HG02678 (cell line): ENCODE results near the gene GRM4.

Experiments
- ATAC-seq: cut with Tn5 transposase; IDR thresholded peaks from one replicate; pipeline ENCODE4 v1.9.1; 2021; ENCODE audit warnings: mild to moderate bottlenecking, moderate library complexity; ENCODE audit not compliant: unreplicated experiment

GRM4 gene

GRCh38 chr6:34065466-34066217 is 80.2 kb downstream of the GRM4 start:
- no peak for ATAC-seq

GRCh38 chr6:34064675-34065074 is 81.2 kb downstream of the GRM4 start:
- no peak for ATAC-seq

DNA sequence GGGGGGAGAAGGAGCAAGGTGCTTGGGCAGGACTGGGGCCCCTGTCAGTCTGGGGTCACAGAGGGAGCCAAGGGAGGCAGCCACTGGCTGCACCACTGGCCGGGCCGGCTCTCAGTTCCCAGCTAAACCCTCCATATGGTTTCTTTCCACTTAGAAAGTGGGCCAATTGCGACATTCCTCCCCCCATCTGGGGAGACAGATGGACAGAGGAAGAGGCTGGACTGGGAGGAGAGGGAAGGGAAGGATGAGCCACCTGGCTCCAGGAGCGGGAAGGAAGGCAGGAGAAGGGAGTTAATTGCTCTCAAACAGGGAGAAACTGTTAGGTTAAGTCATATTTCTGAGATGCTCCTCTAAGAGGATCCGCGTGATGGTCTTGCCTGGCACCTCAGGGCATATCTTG is 82.2 kb downstream of the GRM4 start:
- ATAC-seq, result no peak

DNA sequence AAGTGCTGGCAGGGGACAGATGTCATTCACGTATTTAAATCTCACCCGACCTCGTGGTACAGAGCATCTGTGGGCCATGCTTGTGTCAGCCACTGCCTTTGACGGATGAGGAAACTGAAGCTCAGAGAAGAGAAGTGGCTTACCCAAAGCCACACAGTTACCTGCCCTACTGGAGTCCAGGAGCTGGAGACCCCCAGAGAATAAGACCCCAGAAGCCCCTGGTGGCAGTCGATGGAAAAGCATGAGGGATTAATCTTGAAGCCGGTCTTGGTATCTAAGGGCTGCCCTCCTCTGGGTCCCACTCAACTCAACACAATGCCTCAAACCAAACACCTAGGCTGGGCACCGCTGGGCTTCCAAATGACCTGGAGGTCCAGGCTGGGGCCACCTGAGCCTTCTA is 83.1 kb downstream of the GRM4 start:
- no peak for ATAC-seq

DNA sequence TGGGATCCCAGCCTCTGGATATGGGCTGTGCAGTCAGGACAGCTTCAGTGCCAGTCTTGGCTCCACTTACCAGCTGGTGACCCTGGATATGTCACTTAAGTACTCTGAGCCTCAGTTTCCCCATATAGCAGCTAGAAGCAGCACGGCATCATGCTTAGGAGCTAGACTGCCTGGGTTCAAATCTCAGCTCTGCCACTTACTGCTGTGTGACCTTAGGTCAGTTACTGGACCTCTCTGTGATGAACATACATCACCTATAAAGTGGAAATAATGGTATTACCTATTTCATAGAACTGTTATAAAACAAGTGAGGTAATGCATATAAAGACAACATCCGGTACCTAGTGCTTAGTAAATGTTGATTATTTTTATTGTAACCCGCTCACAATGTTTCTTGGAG is 83.7 kb downstream of the GRM4 start:
- no peak for ATAC-seq

- ATAC-seq, result no peak
Observed at GRCh38 chr6:34061348-34061747, 84.5 kb downstream of the GRM4 start.

GRCh38 chr6:34059914-34060313 is 86.0 kb downstream of the GRM4 start:
- ATAC-seq, result no peak

- no peak for ATAC-seq
Observed at GRCh38 chr6:34059136-34059731, 86.7 kb downstream of the GRM4 start.

GRCh38 chr6:34057790-34058189 is 88.1 kb downstream of the GRM4 start:
- no peak for ATAC-seq

GRCh38 chr6:34057191-34057590 is 88.7 kb downstream of the GRM4 start:
- no peak for ATAC-seq

GRCh38 chr6:34056305-34057108 is 89.4 kb downstream of the GRM4 start:
- ATAC-seq, result no peak

- ATAC-seq, result no peak
Observed at GRCh38 chr6:34055223-34055933, 90.5 kb downstream of the GRM4 start.

DNA sequence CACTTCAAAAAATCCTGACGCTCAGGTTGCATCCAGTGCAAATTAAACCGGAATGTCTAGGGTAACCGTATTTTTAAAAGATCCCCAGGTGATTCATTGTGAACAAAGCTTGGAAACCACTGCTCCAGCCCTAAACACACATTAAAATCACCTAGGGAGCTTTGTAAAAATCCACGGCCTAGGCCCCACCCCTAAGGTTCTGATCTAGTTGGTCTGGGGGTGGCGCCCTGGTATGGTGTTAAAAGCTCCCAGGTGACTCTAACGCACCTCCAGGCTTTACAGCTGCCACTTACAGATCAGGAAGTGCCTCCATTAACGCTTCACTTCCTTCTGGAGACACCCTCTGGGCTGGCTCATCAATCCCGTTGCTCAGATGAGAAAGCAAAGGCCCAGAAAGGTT is 92.2 kb downstream of the GRM4 start:
- ATAC-seq, result no peak

GRCh38 chr6:34052918-34053608 is 92.8 kb downstream of the GRM4 start:
- no peak for ATAC-seq

GRCh38 chr6:34052071-34052825 is 93.6 kb downstream of the GRM4 start:
- no peak for ATAC-seq

DNA sequence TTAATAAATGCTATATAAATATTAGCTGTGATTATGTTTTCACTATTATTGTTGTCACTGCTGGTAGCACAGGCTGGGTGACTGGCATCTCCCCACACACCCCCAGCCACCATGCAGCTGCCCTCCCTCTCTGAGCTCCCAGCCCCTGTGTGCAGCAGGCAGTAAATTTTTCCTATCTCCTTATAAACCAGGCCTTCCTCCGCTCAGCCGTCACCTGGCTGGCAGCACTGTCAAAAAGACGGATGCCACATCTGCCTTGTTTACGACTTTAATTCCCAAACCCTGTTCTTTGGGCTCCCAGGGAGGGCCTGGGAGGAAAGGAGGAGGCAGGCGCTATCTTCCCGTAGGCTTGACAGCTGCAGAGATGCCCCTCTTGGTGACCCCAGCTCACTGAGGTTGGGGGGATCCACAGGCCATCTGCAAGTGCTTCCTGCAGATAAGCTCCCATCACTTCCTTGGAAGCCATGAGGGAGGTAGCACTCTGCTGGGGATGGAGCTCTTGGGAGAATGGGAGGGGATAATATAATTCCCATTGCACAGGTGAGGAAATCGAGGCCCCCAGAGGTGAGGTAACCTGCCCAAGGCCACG is 94.5 kb downstream of the GRM4 start:
- no peak for ATAC-seq

- no peak for ATAC-seq
Observed at GRCh38 chr6:34050691-34051090, 95.2 kb downstream of the GRM4 start.

- no peak for ATAC-seq
Observed at GRCh38 chr6:34049395-34050342, 96.2 kb downstream of the GRM4 start.
